Progenitor cell of endocrine pancreas (in vitro differentiated cells): ENCODE measurements around the gene IL2RA. TPM values are rescaled to one million over a fixed set of nuclear protein-coding genes. Genes with fewer than 3 reads are reported as not detected.

ENCODE experiments used
- DNase-seq: peaks from one replicate; pipeline ENCODE4 v3.0.0; 2021; ENCODE audit warnings: low spot score; ENCODE audit not compliant: unreplicated experiment
- H3K27ac Mint-ChIP-seq: 2 replicates; pipeline ENCODE4 v1.8.0; 2021; ENCODE audit warnings: mild to moderate bottlenecking, moderate library complexity, mixed read lengths
- H3K27me3 Mint-ChIP-seq: 2 replicates; pipeline ENCODE4 v1.8.0; 2021; ENCODE audit warnings: mixed read lengths
- H3K36me3 Mint-ChIP-seq: 2 replicates; pipeline ENCODE4 v1.8.0; 2022; ENCODE audit warnings: mixed read lengths; ENCODE audit not compliant: insufficient read depth
- H3K4me1 Mint-ChIP-seq: 2 replicates; pipeline ENCODE4 v1.8.0; 2021; ENCODE audit warnings: low read depth, mixed read lengths
- H3K4me3 Mint-ChIP-seq: 2 replicates; pipeline ENCODE4 v1.8.0; 2021; ENCODE audit warnings: low read depth, mild to moderate bottlenecking, moderate library complexity, mixed read lengths
- H3K9me3 Mint-ChIP-seq: 2 replicates; pipeline ENCODE4 v1.8.0; 2021; ENCODE audit warnings: low read depth, mixed read lengths
- total RNA-seq: library from RNA; stranded (reverse); gene quantifications from 2 replicates; pipeline ENCODE4 v1.2.1, GENCODE V29; 2021
- TF ChIP-seq, protein P1 (sequence below): fragments of 200-600 bp; sonication (generic); IDR thresholded peaks from one replicate; pipeline ENCODE4 v1.5.0; 2021; ENCODE audit warnings: antibody characterized with exemption, mild to moderate bottlenecking; ENCODE audit not compliant: unreplicated experiment

The IL2RA gene
- total RNA-seq, 1 donor from 2014 or later: not detected

DNA sequence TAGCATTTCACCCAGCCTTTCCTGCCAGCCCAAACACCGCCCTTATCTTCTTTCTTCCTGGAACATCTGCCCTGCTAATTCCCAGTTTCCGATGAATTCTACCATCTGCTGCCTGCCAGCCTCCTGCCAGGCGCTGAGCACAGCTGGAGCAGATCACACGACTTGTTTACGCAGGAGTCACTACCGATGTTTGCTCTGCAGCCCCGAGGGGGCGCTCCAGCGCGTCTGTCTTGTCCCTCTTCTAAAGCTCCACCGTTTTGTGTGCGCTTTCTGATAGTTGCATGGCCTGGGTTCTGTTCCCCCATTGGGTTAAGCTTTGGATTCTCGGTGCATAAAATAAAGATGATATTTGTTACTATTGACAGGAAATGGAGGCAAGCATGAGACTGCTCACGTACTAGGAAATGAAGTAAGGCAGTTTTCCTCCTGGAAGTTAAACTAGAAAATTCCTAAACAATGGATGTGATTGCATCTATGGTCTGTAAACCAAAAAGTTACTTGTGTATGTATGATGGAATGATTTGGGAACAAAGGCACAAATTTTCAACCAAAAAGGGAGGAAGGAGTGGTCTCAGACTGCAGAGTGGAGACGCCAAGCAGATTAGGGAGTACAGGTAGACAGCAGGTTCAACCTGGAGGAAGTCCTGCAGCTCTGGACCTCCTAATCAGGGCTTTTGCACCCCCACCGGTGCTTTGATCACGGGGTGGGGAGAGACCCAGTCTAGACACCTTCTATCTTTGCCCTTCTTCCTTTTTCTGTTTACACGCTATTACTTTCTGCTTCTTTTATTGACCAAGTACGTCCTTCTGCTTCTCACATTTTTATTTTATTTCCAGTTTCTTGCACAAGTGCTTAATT is 24.4 kb upstream of the IL2RA start:
- Mint-ChIP-seq H3K27me3 (peaks cover 24% of the 10 kb centered on the region), H3K36me3 (no peaks in the 10 kb centered on the region), H3K9me3 (no peaks in the 10 kb centered on the region), H3K4me1 (peaks cover 18% of the 10 kb centered on the region), H3K27ac (peak overlapping the region; percentile 84), H3K4me3 (no peak overlapping the region)
- TF ChIP-seq, protein P1, sequence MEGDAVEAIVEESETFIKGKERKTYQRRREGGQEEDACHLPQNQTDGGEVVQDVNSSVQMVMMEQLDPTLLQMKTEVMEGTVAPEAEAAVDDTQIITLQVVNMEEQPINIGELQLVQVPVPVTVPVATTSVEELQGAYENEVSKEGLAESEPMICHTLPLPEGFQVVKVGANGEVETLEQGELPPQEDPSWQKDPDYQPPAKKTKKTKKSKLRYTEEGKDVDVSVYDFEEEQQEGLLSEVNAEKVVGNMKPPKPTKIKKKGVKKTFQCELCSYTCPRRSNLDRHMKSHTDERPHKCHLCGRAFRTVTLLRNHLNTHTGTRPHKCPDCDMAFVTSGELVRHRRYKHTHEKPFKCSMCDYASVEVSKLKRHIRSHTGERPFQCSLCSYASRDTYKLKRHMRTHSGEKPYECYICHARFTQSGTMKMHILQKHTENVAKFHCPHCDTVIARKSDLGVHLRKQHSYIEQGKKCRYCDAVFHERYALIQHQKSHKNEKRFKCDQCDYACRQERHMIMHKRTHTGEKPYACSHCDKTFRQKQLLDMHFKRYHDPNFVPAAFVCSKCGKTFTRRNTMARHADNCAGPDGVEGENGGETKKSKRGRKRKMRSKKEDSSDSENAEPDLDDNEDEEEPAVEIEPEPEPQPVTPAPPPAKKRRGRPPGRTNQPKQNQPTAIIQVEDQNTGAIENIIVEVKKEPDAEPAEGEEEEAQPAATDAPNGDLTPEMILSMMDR: peak; percentile 70
- peak; percentile 46 for DNase-seq

DNA sequence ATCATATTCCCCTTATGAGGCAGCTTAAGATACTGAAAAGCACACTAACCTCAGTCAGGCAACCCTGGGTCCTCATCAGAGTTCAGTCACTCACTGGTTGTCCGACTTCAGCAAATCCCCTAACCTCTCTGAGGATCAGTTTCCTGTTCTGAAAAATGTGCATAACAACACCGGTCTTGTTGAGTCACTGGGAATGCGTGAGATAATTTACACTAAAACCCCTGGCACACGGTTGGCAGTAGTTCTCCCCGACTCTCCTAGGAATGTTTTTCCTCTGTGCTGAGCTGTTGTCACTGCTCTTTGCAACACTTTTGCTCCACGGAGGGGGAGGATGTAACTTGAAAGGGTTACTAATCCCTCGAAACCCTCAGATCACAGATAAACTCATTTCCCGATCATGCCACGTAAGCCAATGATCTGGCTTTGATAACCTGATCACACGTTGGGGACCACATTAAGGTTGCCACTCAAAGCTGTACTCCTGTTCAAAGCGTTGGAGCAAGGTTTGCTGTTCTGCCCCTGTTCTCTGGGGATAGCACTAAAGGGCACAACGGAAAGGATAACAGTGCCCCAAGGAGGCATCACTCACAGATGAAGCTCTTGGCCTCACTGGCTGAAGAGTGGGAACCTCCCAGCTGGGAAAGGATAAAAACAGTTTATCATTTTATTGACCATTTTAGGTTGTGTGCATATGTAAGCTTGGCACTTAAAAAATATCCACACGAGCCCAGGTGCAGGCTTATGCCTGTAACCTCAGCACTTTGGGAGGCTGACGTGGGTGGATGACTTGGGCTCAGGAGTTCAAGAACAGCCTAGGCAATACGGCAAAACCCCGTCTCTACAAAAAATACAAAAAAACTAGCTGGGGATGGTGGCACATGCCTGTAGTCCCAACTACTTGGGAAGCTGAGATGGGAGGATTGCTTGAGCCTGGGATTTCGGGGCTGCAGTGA is 21.6 kb upstream of the IL2RA start:
- H3K27me3 Mint-ChIP-seq: peaks cover 24% of the 10 kb centered on the region

DNA sequence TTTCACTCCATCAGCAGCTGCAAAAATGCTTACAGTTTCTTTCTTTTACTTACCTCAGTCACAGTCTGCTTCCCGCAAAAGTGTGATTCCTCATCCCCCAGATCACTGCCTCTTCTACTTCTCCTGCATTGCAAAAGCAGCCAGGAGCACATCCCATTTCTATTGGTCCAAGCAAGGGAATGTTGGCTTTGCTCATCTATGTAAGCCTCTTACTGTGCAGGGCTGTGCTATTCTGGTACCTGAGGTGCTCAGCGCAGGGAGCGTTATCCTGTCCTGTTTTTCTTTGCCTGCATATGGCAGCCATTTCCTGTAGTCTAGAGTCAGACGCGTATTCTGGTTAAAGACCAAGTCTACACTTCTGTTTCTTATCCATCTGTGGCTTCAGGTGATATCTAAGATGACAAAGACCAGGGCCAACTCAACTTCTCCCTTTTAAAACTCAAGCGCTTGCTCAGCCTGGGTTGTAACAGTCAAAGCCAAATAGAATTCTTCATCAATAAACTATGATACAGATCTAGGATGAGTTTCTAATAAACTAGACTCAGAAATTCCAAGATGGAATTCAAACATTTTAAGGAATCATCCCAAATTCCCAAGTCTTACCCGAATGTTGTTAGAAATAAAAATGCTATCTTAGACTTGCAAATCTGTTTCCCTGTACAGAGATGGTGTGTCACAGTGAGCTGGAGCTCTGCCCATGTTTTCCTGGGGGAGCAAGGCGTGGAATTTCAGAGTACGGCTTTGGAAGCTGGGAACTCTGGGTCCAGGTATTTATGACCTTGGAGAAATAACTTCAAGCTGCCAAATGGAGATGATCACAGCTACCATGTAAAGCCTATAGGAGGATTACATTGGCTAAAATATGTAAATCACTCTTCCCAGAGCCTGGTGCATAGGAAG is 20.6 kb upstream of the IL2RA start:
- DNase-seq: no peak
- TF ChIP-seq, protein P1: no peak
- peaks cover 24% of the 10 kb centered on the region for H3K27me3 Mint-ChIP-seq
- H3K27ac Mint-ChIP-seq: no peak overlapping the region
- peaks cover 1% of the 10 kb centered on the region for H3K4me1 Mint-ChIP-seq
- H3K4me3 Mint-ChIP-seq: no peak overlapping the region
- no peaks in the 10 kb centered on the region for H3K9me3 Mint-ChIP-seq
- no peaks in the 10 kb centered on the region for H3K36me3 Mint-ChIP-seq

More for the DNA sequence above, 21.6 kb upstream of the IL2RA start:
- no peak for DNase-seq
- Mint-ChIP-seq H3K4me3 (no peak overlapping the region), H3K4me1 (peaks cover 5% of the 10 kb centered on the region), H3K36me3 (no peaks in the 10 kb centered on the region), H3K9me3 (no peaks in the 10 kb centered on the region), H3K27ac (no peak overlapping the region)
- TF ChIP-seq, protein P1: no peak

DNA sequence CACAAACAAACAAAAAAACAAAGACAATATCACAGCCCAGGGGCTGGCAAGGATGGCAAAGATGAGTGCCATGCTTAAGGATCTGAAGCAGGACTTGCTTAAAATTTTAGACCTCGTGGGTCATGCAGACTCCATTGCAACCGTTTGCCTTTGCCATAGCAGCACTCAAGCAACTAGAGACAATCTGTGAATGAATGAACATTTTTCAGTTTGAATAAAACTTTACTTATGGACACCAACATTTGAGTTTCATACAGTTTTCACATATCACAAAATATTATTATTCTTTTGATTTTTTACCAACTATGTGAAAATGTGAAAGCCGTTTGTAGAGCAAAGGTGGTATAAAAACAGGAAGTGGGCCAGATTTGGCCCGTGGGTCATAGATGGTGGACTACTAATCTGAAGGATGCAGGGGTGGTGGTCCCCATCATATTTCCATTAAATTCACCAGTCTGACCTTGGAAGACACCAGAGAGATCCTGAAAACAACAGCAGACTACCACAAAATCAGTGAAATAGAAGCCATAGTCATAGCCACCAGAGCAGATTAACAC is 18.3 kb upstream of the IL2RA start:
- Mint-ChIP-seq H3K9me3 (no peaks in the 10 kb centered on the region), H3K27me3 (peaks cover 34% of the 10 kb centered on the region), H3K36me3 (no peaks in the 10 kb centered on the region), H3K4me1 (no peaks in the 10 kb centered on the region), H3K4me3 (no peak overlapping the region), H3K27ac (no peak overlapping the region)
- TF ChIP-seq, protein P1: no peak
- no peak for DNase-seq
